HG03196 (cell line): ENCODE data around the gene RTL10.

Source experiments
- ATAC-seq: cut with Tn5 transposase; IDR thresholded peaks from one replicate; pipeline ENCODE4 v1.9.1; 2021; ENCODE audit not compliant: unreplicated experiment

The RTL10 gene

GRCh38 chr22:19825904-19826618, 28.6 kb downstream of the RTL10 start:
- no peak for ATAC-seq

- ATAC-seq, result no peak
Observed at GRCh38 chr22:19824926-19825339, 29.7 kb downstream of the RTL10 start.

- no peak for ATAC-seq
Observed at GRCh38 chr22:19824212-19824925, 30.3 kb downstream of the RTL10 start.

- no peak for ATAC-seq
Observed at GRCh38 chr22:19823902-19824211, 30.8 kb downstream of the RTL10 start.

GRCh38 chr22:19823191-19823901, 31.3 kb downstream of the RTL10 start:
- ATAC-seq, result no peak

- ATAC-seq, result no peak
Observed at GRCh38 chr22:19822301-19823117, 32.2 kb downstream of the RTL10 start.

GRCh38 chr22:19821523-19822300, 33.0 kb downstream of the RTL10 start:
- ATAC-seq, result no peak

GRCh38 chr22:19820880-19821522, 33.7 kb downstream of the RTL10 start:
- ATAC-seq, result no peak

GRCh38 chr22:19819911-19820879, 34.5 kb downstream of the RTL10 start:
- ATAC-seq, result no peak

- ATAC-seq, result no peak
Observed at GRCh38 chr22:19819208-19819910, 35.3 kb downstream of the RTL10 start.

GRCh38 chr22:19818324-19819207, 36.1 kb downstream of the RTL10 start:
- ATAC-seq, result no peak

- ATAC-seq, result no peak
Observed at GRCh38 chr22:19816372-19817119, 38.1 kb downstream of the RTL10 start.

GRCh38 chr22:19815823-19816290, 38.8 kb downstream of the RTL10 start:
- no peak for ATAC-seq

GRCh38 chr22:19815093-19815822, 39.4 kb downstream of the RTL10 start:
- ATAC-seq, result no peak

GRCh38 chr22:19814428-19814827, 40.2 kb downstream of the RTL10 start:
- no peak for ATAC-seq

GRCh38 chr22:19812910-19813309, 41.8 kb downstream of the RTL10 start:
- ATAC-seq, result no peak
